NCI-H510A (cell line): ENCODE results near the gene SLC34A3.

ENCODE experiments used
- DNase-seq: peaks from one replicate; lab custom pipeline; 2025; lab: John Stamatoyannopoulos, UW

SLC34A3 gene

GRCh38 chr9:137195525-137196220 is 35.0 kb upstream of the SLC34A3 start:
- DNase-seq, result peak; percentile 95

GRCh38 chr9:137198051-137198901 is 32.4 kb upstream of the SLC34A3 start:
- DNase-seq, result no peak

GRCh38 chr9:137198902-137199283 is 31.8 kb upstream of the SLC34A3 start:
- no peak for DNase-seq

- DNase-seq, result no peak
Measured at GRCh38 chr9:137199411-137200121, 31.1 kb upstream of the SLC34A3 start.

GRCh38 chr9:137200311-137201204 is 30.1 kb upstream of the SLC34A3 start, which contains the start of gene TPRN:
TPRN (minus strand) TSS chr9:137200741; CDS start chr9:137200711, 30 bp downstream.
- peak; percentile 98 for DNase-seq

GRCh38 chr9:137201205-137201868 is 29.4 kb upstream of the SLC34A3 start:
- no peak for DNase-seq

- no peak for DNase-seq
Measured at GRCh38 chr9:137202966-137203365, 27.7 kb upstream of the SLC34A3 start.

GRCh38 chr9:137204731-137205125 is 26.0 kb upstream of the SLC34A3 start:
- no peak for DNase-seq

GRCh38 chr9:137205126-137206069 is 25.3 kb upstream of the SLC34A3 start, which contains the start of the genes NDOR1 and TMEM203:
NDOR1 (plus strand) TSS chr9:137205700; CDS start chr9:137205778, 78 bp downstream.
TMEM203 (minus strand) TSS chr9:137205648; CDS start chr9:137205414, 234 bp downstream.
- DNase-seq, result peak; percentile 84

GRCh38 chr9:137206602-137207001 is 24.1 kb upstream of the SLC34A3 start:
- no peak for DNase-seq

GRCh38 chr9:137211532-137211931 is 19.2 kb upstream of the SLC34A3 start:
- no peak for DNase-seq

GRCh38 chr9:137212520-137212919 is 18.2 kb upstream of the SLC34A3 start:
- no peak for DNase-seq

GRCh38 chr9:137213160-137214060 is 17.3 kb upstream of the SLC34A3 start:
- DNase-seq, result no peak

- no peak for DNase-seq
Measured at GRCh38 chr9:137214620-137215019, 16.1 kb upstream of the SLC34A3 start.

GRCh38 chr9:137215196-137215986 is 15.3 kb upstream of the SLC34A3 start:
- DNase-seq, result no peak

GRCh38 chr9:137216188-137216965 is 14.3 kb upstream of the SLC34A3 start:
- no peak for DNase-seq
